ENCODE measurements around the gene KDM4D. TPM values are rescaled to one million over a fixed set of nuclear protein-coding genes. Genes with fewer than 3 reads are reported as not detected.

KDM4D gene
- total RNA-seq, 1 donor from 2014 or later, result 0.52 TPM

DNA sequence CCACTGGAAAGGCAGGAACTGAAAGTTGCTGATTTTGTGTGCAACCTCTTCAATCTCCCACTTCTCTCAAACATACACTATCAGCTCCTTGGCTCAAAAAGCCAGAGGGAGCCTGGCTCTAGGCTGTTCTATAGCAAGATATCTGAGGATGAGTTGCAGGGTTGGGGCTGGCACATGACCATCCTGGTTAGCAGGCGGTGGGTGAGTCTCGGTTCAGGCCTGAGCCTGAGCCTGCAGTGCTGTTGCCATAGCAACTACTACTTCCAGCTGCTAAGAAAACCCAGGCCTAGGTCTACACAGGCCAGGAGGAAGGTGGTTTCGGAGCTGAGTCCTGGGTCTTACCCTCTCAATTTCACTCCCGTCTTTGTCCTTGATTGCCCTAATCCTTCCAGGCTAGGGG, 39.1 kb upstream of the KDM4D start:
- no peak overlapping the region for H3K4me3 ChIP-seq
- H3K9me3 ChIP-seq, result no peaks in the 10 kb centered on the region
- TF ChIP-seq, protein P1, sequence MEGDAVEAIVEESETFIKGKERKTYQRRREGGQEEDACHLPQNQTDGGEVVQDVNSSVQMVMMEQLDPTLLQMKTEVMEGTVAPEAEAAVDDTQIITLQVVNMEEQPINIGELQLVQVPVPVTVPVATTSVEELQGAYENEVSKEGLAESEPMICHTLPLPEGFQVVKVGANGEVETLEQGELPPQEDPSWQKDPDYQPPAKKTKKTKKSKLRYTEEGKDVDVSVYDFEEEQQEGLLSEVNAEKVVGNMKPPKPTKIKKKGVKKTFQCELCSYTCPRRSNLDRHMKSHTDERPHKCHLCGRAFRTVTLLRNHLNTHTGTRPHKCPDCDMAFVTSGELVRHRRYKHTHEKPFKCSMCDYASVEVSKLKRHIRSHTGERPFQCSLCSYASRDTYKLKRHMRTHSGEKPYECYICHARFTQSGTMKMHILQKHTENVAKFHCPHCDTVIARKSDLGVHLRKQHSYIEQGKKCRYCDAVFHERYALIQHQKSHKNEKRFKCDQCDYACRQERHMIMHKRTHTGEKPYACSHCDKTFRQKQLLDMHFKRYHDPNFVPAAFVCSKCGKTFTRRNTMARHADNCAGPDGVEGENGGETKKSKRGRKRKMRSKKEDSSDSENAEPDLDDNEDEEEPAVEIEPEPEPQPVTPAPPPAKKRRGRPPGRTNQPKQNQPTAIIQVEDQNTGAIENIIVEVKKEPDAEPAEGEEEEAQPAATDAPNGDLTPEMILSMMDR (IDR thresholded peaks at IDR 0.05), result no peak
- peaks cover 25% of the 10 kb centered on the region for H3K4me1 ChIP-seq
- DNase-seq (no peak), ATAC-seq (no peak)
- H3K27ac ChIP-seq, result peak overlapping the region; percentile 47
- intact Hi-C loops (cut with DNase I), result no loop called here
- H3K27me3 ChIP-seq, result no peaks in the 10 kb centered on the region
- H3K36me3 ChIP-seq, result no peaks in the 10 kb centered on the region

DNA sequence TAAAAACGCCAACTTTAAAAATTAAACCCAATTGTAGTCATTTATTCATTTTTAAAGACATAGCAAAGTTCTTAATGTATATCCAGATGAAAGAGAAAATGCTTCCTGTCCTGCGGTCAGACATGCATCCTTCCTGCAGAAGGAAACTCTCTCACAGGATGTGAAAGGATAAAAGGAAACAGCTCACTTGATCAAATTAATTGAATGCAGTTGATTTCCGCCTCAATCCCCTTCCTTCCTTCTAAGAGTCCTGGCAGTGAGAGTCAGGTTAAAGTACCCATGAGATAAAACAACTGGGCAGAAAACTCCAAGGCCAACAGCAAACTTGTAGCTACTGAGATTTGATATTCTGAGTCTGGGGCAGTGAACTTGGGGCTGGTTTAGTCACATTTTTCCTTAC, 38.7 kb upstream of the KDM4D start:
- ATAC-seq (no peak), DNase-seq (no peak)
- H3K9me3 ChIP-seq, result no peaks in the 10 kb centered on the region
- no peaks in the 10 kb centered on the region for H3K27me3 ChIP-seq
- intact Hi-C loops (cut with DNase I), result no loop called here
- no peak overlapping the region for H3K4me3 ChIP-seq
- TF ChIP-seq, protein P1 (IDR thresholded peaks at IDR 0.05), result no peak
- peak overlapping the region; percentile 48 for H3K27ac ChIP-seq
- H3K36me3 ChIP-seq, result no peaks in the 10 kb centered on the region
- peaks cover 25% of the 10 kb centered on the region for H3K4me1 ChIP-seq

DNA sequence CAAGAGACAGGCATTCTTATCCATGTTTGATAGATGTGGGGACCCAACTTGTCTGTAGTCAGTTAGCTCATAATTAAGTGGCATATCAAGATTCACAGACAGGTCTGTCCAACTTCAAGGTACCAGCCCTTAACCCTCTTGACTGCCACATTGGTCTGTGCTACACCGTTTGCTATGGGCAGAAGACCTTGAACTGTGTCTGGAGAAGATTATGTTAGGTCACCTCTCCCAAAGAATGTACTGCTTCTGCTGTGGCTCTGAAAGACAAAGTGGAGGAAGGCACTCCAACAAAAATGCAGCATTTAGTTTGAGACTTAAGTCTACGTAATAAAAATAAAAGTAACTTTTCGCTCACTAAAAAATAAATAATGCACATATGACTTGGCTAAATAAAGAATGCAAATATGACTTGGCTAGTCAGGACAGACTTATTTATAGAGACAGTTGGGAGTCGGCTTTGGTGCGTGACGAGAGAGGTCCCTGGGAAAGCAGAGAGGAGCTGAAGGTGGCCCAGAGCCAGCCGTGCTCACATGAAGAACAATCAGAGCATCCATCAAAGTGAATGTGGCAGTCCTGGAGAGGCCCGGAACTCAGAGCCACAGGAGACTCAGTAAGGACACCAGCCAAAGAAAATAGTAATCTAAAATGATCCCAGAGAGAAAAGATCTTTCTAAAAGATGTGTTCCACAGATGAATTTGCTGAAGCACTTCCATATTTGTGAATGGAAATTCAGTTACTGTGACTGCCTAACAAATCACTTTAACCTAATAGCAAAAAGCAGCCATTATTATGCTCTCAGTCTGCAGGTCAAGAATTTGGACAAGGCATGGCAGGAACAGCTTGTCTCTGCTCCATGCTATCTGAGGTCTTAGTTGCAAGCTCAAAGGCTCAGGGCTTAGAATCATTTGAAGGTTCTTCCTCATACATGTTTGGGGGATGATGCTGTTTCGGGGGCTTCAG, 35.1 kb upstream of the KDM4D start:
- peaks cover 25% of the 10 kb centered on the region for H3K4me1 ChIP-seq
- no peaks in the 10 kb centered on the region for H3K9me3 ChIP-seq
- peak overlapping the region; percentile 15 for H3K27ac ChIP-seq
- ATAC-seq (peak; percentile 66), DNase-seq (no peak)
- no peak overlapping the region for H3K4me3 ChIP-seq
- no peaks in the 10 kb centered on the region for H3K27me3 ChIP-seq
- H3K36me3 ChIP-seq, result no peaks in the 10 kb centered on the region
- intact Hi-C loops (cut with DNase I), result no loop called here
- TF ChIP-seq, protein P1 (IDR thresholded peaks at IDR 0.05), result no peak

DNA sequence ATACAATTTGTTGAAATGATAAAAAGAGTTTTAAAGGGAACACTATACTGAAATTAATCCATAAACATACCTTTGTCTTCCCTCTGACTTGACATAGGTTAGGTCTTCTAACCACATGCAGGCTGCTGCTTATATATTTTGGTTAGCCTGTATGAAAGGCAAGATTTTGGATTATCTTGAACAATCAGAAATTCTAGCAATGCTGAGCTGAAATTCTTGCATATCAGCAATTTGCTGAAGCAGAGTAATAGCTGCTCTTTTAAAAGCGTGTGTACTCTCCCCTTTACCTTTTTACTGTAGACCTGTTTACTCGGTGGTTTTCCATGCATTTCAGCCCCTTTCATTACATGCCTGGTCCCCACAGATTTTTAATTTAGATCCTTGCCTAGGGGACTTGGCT, 34.2 kb upstream of the KDM4D start:
- DNase-seq (no peak), ATAC-seq (no peak)
- intact Hi-C loops (cut with DNase I), result no loop called here
- TF ChIP-seq, protein P1 (IDR thresholded peaks at IDR 0.05), result no peak
- Histone ChIP-seq H3K9me3 (no peaks in the 10 kb centered on the region), H3K4me1 (peaks cover 17% of the 10 kb centered on the region), H3K36me3 (no peaks in the 10 kb centered on the region), H3K4me3 (no peak overlapping the region), H3K27me3 (no peaks in the 10 kb centered on the region), H3K27ac (no peak overlapping the region)

DNA sequence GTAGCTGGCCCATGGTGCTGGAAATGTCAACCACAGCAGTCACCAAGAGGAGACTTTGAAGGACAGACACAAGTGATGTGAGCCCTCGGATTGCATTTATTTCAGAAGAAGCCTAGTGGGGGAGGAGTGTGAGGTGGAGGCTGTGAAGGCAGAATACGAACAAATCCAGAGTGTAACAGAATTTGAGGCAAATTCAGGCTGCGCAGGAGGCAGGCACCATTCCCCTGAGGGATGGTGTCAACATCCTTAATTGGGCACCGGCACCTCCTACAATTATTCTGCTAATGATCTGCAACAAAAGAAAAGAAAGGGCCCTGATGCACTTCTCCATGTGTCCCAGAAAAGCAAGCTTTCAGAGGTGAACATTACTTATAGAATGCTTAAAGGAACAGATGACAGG, 32.4 kb upstream of the KDM4D start:
- intact Hi-C loops (cut with DNase I), result no loop called here
- H3K4me1 ChIP-seq, result peaks cover 5% of the 10 kb centered on the region
- no peak for ATAC-seq
- TF ChIP-seq, protein P1 (IDR thresholded peaks at IDR 0.05), result no peak
- DNase-seq, result no peak
- H3K36me3 ChIP-seq, result no peaks in the 10 kb centered on the region
- H3K4me3 ChIP-seq, result no peak overlapping the region
- no peaks in the 10 kb centered on the region for H3K27me3 ChIP-seq
- no peak overlapping the region for H3K27ac ChIP-seq
- H3K9me3 ChIP-seq, result no peaks in the 10 kb centered on the region
